ENCODE data around the gene CCDC187. TPM values are rescaled to one million over a fixed set of nuclear protein-coding genes. Genes with fewer than 3 reads are reported as not detected.
"Not testable (repeated sequence)": the region's sequence is repeated elsewhere in the genome, so short reads cannot be mapped to it uniquely, and the experiment has no call there.

CCDC187 gene
- total RNA-seq, 2 experiments from 2014 or later = 0.07 TPM; not detected in 1

DNA sequence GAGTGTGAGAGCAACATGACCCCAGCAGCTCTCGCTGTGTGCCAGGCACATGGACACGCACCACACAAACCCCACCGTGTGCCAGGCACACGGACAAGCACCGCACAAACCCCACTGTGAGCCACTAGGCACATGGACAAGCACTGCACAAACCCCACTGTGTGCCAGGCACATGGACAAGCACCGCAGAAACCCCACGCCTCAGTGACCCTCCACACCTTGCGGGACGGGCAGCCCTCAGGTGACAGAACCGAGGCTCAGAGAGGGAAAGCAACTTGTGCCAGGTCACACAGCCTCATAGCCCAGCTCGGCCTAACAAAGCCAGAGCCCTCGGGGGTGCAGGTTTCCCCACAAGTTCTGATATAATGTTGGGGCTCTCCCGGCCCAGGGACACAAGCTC lies 21.5 kb upstream of the CCDC187 start:
- H3K9me3 Mint-ChIP-seq = no peaks in the 10 kb centered on the region
- intact Hi-C loops (cut with micrococcal nuclease) = no loop called here
- H3K27me3 Mint-ChIP-seq = no peaks in the 10 kb centered on the region
- H3K36me3 Mint-ChIP-seq (ENCODE audit: low read depth) = no peaks in the 10 kb centered on the region
- no peak overlapping the region for H3K27ac Mint-ChIP-seq
- H3K4me3 Mint-ChIP-seq = no peak overlapping the region
- TF ChIP-seq, protein P1, sequence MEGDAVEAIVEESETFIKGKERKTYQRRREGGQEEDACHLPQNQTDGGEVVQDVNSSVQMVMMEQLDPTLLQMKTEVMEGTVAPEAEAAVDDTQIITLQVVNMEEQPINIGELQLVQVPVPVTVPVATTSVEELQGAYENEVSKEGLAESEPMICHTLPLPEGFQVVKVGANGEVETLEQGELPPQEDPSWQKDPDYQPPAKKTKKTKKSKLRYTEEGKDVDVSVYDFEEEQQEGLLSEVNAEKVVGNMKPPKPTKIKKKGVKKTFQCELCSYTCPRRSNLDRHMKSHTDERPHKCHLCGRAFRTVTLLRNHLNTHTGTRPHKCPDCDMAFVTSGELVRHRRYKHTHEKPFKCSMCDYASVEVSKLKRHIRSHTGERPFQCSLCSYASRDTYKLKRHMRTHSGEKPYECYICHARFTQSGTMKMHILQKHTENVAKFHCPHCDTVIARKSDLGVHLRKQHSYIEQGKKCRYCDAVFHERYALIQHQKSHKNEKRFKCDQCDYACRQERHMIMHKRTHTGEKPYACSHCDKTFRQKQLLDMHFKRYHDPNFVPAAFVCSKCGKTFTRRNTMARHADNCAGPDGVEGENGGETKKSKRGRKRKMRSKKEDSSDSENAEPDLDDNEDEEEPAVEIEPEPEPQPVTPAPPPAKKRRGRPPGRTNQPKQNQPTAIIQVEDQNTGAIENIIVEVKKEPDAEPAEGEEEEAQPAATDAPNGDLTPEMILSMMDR (IDR thresholded peaks at IDR 0.05) = no peak
- ATAC-seq (no peak), DNase-seq (no peak)
- CTCF ChIA-PET = interaction anchor here (1.6 kb wide), 1 partner anchor 38 kb away, joined by 5 read pairs; the partner anchor contains the start of gene DNLZ
- H3K4me1 Mint-ChIP-seq (ENCODE audit: low read depth) = peaks cover 6% of the 10 kb centered on the region
- POLR2A ChIA-PET = interaction anchor here (1.1 kb wide), 1 partner anchor 84 kb away, joined by 4 read pairs; no protein-coding TSS in a partner anchor

DNA sequence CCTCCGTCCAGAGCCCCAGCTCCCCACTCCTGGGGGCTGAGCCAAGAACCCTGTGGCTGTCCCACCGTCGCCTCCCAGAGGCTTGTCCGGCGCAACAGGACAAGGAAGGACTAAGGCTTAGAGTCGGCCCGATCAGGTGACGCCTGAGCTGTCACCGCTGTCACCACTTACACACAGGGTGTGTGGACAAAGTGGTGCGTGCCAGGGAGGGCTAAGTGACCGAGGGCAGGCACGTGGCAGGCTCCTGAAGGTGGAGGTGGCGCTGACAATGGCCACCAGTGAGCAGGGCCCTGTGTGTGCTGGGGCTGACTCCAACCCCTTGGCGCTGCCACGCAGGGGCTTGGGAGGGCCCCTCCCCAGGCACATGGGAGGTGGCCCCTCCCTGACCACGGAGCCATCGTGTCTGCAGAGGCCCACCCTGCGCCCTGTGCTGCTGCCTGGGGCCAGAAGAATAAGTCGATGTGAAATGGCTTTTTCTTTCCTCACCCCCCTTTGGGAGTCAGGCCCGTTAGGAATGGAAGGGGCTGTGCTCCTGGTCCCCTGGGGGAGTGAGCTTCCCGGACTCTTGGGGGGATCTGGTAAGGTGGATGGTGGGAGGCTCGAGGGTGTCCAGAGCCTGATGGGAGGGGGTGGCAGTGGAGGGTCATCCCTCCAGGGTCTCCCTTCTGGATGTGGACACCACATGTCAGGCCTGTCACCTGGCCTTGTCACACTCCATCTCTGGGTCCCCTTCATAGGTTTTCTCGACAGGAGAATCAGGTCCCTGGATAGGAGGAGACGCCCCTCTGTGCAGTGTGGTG lies 20.8 kb upstream of the CCDC187 start:
- POLR2A ChIA-PET = no interaction called here
- intact Hi-C loops (cut with micrococcal nuclease) = no loop called here
- no peaks in the 10 kb centered on the region for H3K9me3 Mint-ChIP-seq
- H3K4me3 Mint-ChIP-seq = no peak overlapping the region
- DNase-seq (no peak), ATAC-seq (no peak)
- no peak overlapping the region for H3K27ac Mint-ChIP-seq
- TF ChIP-seq, protein P1 (IDR thresholded peaks at IDR 0.05) = no peak
- H3K4me1 Mint-ChIP-seq (ENCODE audit: low read depth) = peaks cover 6% of the 10 kb centered on the region
- CTCF ChIA-PET = no interaction called here
- no peaks in the 10 kb centered on the region for H3K27me3 Mint-ChIP-seq
- H3K36me3 Mint-ChIP-seq (ENCODE audit: low read depth) = no peaks in the 10 kb centered on the region

DNA sequence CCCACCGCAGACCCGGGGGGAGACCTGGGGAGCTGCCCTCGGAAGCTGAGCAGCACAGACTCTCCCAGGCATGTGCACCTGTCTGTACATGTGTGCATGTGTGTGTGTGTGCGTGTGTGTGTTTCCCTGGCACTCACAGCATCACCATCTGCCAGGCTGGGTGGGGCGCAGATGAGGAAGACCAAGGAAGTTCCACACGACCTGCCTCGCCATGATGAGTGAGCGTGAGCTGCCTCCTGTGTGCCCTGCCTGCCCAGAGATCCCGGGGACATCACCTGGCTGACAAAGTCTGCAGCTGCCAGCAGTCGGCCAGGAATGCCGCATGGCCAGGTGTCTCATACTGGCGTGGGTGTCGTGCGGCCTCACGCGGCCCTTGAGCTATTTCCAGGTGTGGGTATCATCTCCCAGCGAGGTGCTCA lies 19.5 kb upstream of the CCDC187 start:
- H3K36me3 Mint-ChIP-seq (ENCODE audit: low read depth) = no peaks in the 10 kb centered on the region
- H3K9me3 Mint-ChIP-seq = no peaks in the 10 kb centered on the region
- ChIA-PET CTCF (interaction anchor here (1.5 kb wide), 1 partner anchor 11 kb away, joined by 8 read pairs; no protein-coding TSS in a partner anchor), POLR2A (interaction anchor here (1.0 kb wide), 1 partner anchor 40 kb away, joined by 3 read pairs; no protein-coding TSS in a partner anchor)
- ATAC-seq (no peak), DNase-seq (no peak)
- intact Hi-C loops (cut with micrococcal nuclease) = no loop called here
- H3K27me3 Mint-ChIP-seq = no peaks in the 10 kb centered on the region
- TF ChIP-seq, protein P1 (IDR thresholded peaks at IDR 0.05) = no peak
- no peak overlapping the region for H3K27ac Mint-ChIP-seq
- H3K4me1 Mint-ChIP-seq (ENCODE audit: low read depth) = peaks cover 2% of the 10 kb centered on the region
- no peak overlapping the region for H3K4me3 Mint-ChIP-seq

DNA sequence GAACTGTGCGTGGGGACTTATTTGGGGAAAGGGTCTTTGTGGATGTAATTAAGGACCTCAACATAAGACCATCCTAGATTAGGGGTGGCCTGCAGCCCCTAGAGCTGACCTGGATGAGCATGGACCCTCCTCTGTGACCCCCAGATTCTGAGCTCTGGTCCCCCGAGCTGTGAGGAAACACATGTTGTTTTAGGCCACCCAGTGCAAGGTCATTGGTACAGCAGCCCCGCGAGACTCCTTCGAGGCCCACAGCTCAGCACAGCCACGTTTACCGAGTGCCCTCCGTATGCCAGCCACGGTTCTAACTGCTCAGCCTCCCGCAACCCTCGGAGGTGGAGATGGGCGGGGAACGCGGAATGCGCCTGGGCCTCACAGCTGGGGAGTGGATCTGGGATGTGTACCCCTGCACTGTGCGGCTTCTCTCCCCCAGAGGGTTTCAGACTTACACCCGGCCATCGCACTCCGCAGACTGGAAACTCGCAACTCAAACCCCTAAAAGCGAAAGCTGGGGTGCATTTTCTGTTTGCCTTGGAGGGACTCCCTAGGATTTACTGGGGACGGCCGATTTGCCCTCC lies 18.9 kb upstream of the CCDC187 start:
- ATAC-seq (no peak), DNase-seq (no peak)
- ChIA-PET CTCF (interaction anchor here (1.5 kb wide), 1 partner anchor 10 kb away, joined by 8 read pairs; no protein-coding TSS in a partner anchor), POLR2A (interaction anchor here (1.0 kb wide), 1 partner anchor 40 kb away, joined by 3 read pairs; no protein-coding TSS in a partner anchor)
- Mint-ChIP-seq H3K36me3 (ENCODE audit: low read depth) (no peaks in the 10 kb centered on the region), H3K9me3 (no peaks in the 10 kb centered on the region), H3K4me1 (ENCODE audit: low read depth) (peaks cover 2% of the 10 kb centered on the region), H3K27me3 (no peaks in the 10 kb centered on the region), H3K27ac (no peak overlapping the region), H3K4me3 (no peak overlapping the region)
- TF ChIP-seq, protein P1 (IDR thresholded peaks at IDR 0.05) = no peak
- intact Hi-C loops (cut with micrococcal nuclease) = no loop called here

DNA sequence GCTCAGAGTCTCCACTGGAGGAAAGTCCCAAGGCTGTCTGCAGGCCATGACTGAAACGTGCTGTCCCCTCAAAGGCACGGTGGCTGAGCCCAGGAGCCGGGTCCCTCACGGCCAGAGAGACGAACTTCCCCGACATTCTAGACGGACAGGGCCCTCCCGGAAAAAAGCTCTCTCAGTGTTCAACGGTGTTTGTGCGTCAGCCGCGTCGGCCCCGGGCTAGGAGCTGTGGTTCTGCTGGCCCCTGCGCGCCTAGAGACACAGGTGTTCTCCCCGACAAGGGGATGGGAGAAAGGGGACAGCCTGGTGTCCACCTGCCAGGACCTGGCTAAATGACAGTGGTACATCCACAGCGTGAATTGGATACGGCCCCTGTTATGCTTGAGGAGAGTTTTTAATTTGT lies 17.7 kb upstream of the CCDC187 start:
- CTCF ChIA-PET = no interaction called here
- Mint-ChIP-seq H3K9me3 (peaks cover 1% of the 10 kb centered on the region), H3K27ac (no peak overlapping the region), H3K4me3 (no peak overlapping the region), H3K27me3 (no peaks in the 10 kb centered on the region), H3K36me3 (ENCODE audit: low read depth) (no peaks in the 10 kb centered on the region), H3K4me1 (ENCODE audit: low read depth) (no peaks in the 10 kb centered on the region)
- DNase-seq = no peak
- POLR2A ChIA-PET = interaction anchor here (1.0 to 1.1 kb wide), 2 partner anchors 125 to 241 kb away, joined by 3 read pairs; no protein-coding TSS in a partner anchor
- intact Hi-C loops (cut with micrococcal nuclease) = no loop called here
- TF ChIP-seq, protein P1 (IDR thresholded peaks at IDR 0.05) = no peak
- no peak for ATAC-seq

DNA sequence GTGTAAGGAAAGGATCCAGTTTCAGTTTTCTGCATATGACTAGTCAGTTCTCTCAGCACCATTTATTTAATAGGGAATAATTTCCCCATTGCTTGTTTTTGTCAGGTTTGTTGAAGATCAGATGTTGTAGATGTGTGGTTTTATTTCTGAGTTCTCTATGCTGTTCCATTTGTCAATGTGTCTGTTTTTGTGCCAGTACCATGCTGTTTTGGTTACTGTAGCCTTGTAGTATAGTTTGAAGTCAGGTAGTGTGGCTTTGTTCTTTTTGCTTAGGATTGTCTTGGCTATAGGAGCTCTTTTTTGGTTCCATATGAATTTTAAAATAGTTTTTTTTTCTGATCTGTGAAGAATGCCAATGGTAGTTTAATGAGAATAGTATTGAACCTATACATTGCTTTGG lies 17.1 kb upstream of the CCDC187 start:
- CTCF ChIA-PET; ATAC-seq; H3K4me1 Mint-ChIP-seq (ENCODE audit: low read depth): not testable (repeated sequence)

DNA sequence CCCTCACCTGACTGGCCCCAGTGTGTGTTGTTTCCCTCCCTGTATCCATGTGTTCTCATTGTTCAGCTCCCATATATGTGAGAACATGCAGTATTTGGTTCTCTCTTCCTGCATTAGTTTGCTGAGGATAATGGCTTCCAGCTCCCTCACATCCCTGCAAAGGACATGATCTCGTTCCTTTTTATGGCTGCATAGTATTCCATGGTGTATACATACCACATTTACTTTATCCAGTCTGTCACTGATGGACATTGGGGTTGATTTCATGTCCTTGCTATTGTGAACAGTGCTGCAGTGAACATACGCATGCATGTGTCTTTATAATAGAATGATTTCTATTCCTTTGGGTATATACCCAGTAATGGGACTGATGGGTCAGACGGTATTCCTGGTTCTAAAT lies 16.1 kb upstream of the CCDC187 start:
- DNase-seq; H3K4me1 Mint-ChIP-seq (ENCODE audit: low read depth); H3K36me3 Mint-ChIP-seq (ENCODE audit: low read depth); H3K27me3 Mint-ChIP-seq; CTCF ChIA-PET; H3K4me3 Mint-ChIP-seq; ATAC-seq; H3K27ac Mint-ChIP-seq: not testable (repeated sequence)
- intact Hi-C loops (cut with micrococcal nuclease) = loop anchor here (10.0 kb wide), 1 partner anchor 85 kb away; the partner anchor contains the start of gene SNAPC4
- POLR2A ChIA-PET = interaction anchor here (0.9 kb wide), 1 partner anchor 70 kb away, joined by 3 read pairs; no protein-coding TSS in a partner anchor
- H3K9me3 Mint-ChIP-seq = peaks cover 15% of the 10 kb centered on the region

More for the DNA sequence above, 17.1 kb upstream of the CCDC187 start:
- POLR2A ChIA-PET = interaction anchor here (1.0 to 1.1 kb wide), 2 partner anchors 125 to 241 kb away, joined by 3 read pairs; no protein-coding TSS in a partner anchor
- intact Hi-C loops (cut with micrococcal nuclease); H3K4me3 Mint-ChIP-seq; H3K27ac Mint-ChIP-seq; H3K36me3 Mint-ChIP-seq (ENCODE audit: low read depth); H3K9me3 Mint-ChIP-seq; DNase-seq; H3K27me3 Mint-ChIP-seq: not testable (repeated sequence)
